ENCODE data around the gene PHACTR1. TPM values are rescaled to one million over a fixed set of nuclear protein-coding genes. Genes with fewer than 3 reads are reported as not detected.

Gene PHACTR1
- total RNA-seq, 6 experiments from 2014 or later = 0.20 to 3.5 (median 0.93) TPM

DNA sequence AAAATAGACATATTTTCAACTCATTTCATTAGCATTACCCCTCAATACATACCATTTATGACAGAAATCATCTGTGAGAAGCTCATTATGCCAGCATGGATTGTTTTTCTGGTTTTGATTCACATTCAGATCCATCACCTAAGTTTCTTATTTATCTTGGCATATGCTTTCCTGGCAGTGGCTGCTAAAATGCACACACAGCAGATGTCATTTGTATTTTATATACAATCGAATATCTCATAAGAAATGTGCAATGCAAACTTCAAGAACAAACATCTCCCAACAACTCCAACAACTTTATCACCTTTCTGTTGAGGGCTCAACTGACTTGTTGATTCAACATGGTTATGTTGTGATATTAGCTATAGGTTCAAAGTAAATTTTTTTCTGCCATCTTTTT lies 208.3 kb downstream of the PHACTR1 start:
- Histone ChIP-seq H3K36me3 (no peaks in the 10 kb centered on the region), H3K27ac (no peak overlapping the region), H3K4me1 (no peaks in the 10 kb centered on the region), H3K9me3 (no peaks in the 10 kb centered on the region), H3K27me3 (no peaks in the 10 kb centered on the region), H3K4me3 (no peak overlapping the region)
- DNase-seq = no peak
- TF ChIP-seq POLR2A (IDR thresholded peaks at IDR 0.05) = no peak
- TF ChIP-seq, protein P1, sequence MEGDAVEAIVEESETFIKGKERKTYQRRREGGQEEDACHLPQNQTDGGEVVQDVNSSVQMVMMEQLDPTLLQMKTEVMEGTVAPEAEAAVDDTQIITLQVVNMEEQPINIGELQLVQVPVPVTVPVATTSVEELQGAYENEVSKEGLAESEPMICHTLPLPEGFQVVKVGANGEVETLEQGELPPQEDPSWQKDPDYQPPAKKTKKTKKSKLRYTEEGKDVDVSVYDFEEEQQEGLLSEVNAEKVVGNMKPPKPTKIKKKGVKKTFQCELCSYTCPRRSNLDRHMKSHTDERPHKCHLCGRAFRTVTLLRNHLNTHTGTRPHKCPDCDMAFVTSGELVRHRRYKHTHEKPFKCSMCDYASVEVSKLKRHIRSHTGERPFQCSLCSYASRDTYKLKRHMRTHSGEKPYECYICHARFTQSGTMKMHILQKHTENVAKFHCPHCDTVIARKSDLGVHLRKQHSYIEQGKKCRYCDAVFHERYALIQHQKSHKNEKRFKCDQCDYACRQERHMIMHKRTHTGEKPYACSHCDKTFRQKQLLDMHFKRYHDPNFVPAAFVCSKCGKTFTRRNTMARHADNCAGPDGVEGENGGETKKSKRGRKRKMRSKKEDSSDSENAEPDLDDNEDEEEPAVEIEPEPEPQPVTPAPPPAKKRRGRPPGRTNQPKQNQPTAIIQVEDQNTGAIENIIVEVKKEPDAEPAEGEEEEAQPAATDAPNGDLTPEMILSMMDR (IDR thresholded peaks at IDR 0.05) = no peak
- ATAC-seq = no peak
- WGBS (ENCODE audit: insufficient coverage, low coverage, low lambda C conversion rate, missing lambda C conversion rate) = 47% methylated on average over 1 of the region's 1 CpG
- intact Hi-C loops (cut with DNase I) = no loop called here

DNA sequence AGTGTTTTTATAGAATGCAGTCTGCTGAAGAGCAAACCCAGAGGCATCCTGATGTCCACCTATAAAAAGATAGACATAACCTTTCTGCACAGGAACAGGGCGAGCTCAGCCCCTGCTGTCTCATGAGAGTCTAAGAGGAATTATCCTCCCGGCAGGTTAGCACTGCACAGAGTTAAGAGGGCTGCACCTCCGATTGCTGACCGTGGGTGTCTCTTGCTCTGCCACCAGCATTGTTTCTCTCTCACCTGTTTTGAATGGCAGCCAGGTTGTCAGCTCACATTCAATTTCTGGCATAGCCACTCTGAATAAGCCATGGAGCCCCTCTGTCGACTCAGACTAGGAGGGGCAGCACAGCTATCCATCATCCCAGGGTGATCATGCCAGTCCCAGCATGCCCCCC lies 211.2 kb downstream of the PHACTR1 start:
- no peaks in the 10 kb centered on the region for H3K4me1 ChIP-seq
- no peak for ATAC-seq
- no peak overlapping the region for H3K27ac ChIP-seq
- no peaks in the 10 kb centered on the region for H3K9me3 ChIP-seq
- intact Hi-C loops (cut with DNase I) = no loop called here
- H3K27me3 ChIP-seq = no peaks in the 10 kb centered on the region
- no peaks in the 10 kb centered on the region for H3K36me3 ChIP-seq
- no peak for TF ChIP-seq POLR2A (IDR thresholded peaks at IDR 0.05)
- TF ChIP-seq, protein P1 (IDR thresholded peaks at IDR 0.05) = no peak
- DNase-seq = no peak
- 86% methylated on average over 1 of the region's 5 CpGs for WGBS (ENCODE audit: insufficient coverage, low coverage, low lambda C conversion rate, missing lambda C conversion rate)
- H3K4me3 ChIP-seq = no peak overlapping the region

DNA sequence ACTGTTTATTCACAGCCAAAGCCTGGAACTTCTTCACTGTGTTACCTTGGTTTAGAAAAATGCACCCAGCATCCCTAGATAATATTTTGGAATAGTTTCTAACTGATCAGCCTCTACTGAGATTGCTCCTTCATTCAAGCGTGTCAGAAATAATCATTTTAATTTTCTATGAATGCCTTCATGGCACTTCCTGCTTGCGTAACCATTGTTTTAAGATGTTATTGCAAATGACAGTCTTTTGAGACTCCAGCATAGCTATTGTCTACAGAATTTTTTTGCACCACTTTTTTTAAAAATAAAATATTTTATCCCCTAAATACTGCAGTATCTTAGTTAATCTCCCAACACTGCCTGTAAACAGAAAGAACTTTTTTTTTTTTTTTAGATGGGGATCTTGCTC lies 213.1 kb downstream of the PHACTR1 start:
- H3K9me3 ChIP-seq = no peaks in the 10 kb centered on the region
- H3K27ac ChIP-seq = no peak overlapping the region
- ATAC-seq (no peak), DNase-seq (no peak)
- TF ChIP-seq, protein P1 (IDR thresholded peaks at IDR 0.05) = no peak
- no peak for TF ChIP-seq POLR2A (IDR thresholded peaks at IDR 0.05)
- intact Hi-C loops (cut with DNase I) = no loop called here
- H3K4me1 ChIP-seq = no peaks in the 10 kb centered on the region
- 58% methylated on average over 2 of the region's 2 CpGs for WGBS (ENCODE audit: insufficient coverage, low coverage, low lambda C conversion rate, missing lambda C conversion rate)
- no peaks in the 10 kb centered on the region for H3K27me3 ChIP-seq
- no peaks in the 10 kb centered on the region for H3K36me3 ChIP-seq
- H3K4me3 ChIP-seq = no peak overlapping the region

DNA sequence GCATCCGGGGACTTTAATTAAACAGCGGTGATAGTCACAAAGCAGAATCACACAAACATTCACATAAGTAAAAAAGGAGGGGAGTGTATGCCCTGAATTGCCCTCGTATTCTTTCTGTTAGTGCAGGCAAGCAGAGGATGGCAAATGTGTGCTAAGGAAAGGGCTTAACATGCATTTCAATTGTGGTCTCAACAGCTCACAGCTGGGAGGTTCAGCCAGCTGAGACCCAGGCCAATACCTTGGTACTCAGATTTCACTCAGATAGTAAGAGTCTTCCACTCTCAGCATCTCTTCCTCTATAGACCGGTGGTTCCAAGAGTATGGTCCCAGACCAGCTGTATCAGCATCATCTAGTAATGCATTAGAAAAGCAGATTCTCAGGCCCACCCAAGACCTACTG lies 215.1 kb downstream of the PHACTR1 start:
- Histone ChIP-seq H3K27me3 (no peaks in the 10 kb centered on the region), H3K27ac (no peak overlapping the region), H3K36me3 (no peaks in the 10 kb centered on the region), H3K4me1 (no peaks in the 10 kb centered on the region), H3K9me3 (no peaks in the 10 kb centered on the region), H3K4me3 (no peak overlapping the region)
- 64% methylated on average over 4 of the region's 4 CpGs for WGBS (ENCODE audit: insufficient coverage, low coverage, low lambda C conversion rate, missing lambda C conversion rate)
- intact Hi-C loops (cut with DNase I) = no loop called here
- DNase-seq (no peak), ATAC-seq (no peak)
- no peak for TF ChIP-seq POLR2A (IDR thresholded peaks at IDR 0.05)
- TF ChIP-seq, protein P1 (IDR thresholded peaks at IDR 0.05) = no peak

DNA sequence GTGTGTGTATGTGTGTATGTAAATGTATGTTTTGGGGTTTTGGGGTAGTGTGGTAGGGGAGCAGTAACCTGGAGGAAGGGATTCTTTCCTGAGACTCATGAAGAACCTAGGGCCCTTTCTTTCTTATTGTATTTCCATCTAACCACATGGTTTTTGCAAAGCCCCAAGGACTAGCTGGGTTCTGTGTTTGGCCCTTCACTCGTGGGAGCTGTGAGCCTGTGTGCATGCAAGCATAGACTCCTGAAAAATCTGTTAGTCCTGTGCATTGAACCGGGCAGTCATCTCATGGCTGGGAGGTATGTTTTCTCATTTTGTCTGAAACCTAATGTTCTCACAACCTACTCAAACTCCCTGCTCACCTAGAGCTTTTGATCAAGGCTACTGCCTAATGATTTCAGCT lies 219.1 kb downstream of the PHACTR1 start:
- Histone ChIP-seq H3K36me3 (no peaks in the 10 kb centered on the region), H3K4me1 (no peaks in the 10 kb centered on the region), H3K9me3 (no peaks in the 10 kb centered on the region), H3K27ac (no peak overlapping the region), H3K4me3 (no peak overlapping the region), H3K27me3 (no peaks in the 10 kb centered on the region)
- WGBS (ENCODE audit: insufficient coverage, low coverage, low lambda C conversion rate, missing lambda C conversion rate) = 65% methylated on average over 2 of the region's 2 CpGs
- no peak for DNase-seq
- ATAC-seq = no peak
- TF ChIP-seq, protein P1 (IDR thresholded peaks at IDR 0.05) = no peak
- no peak for TF ChIP-seq POLR2A (IDR thresholded peaks at IDR 0.05)
- intact Hi-C loops (cut with DNase I) = no loop called here
